GM12801 (cell line): ENCODE results near the gene ASTN1.

Experiments
- TF ChIP-seq, protein P1 (sequence below): IDR thresholded peaks from one replicate; pipeline ENCODE4 v1.5.1; 2011; ENCODE audit warnings: control low read depth; ENCODE audit not compliant: insufficient read length; ENCODE audit errors: extremely low read depth

The ASTN1 gene

DNA sequence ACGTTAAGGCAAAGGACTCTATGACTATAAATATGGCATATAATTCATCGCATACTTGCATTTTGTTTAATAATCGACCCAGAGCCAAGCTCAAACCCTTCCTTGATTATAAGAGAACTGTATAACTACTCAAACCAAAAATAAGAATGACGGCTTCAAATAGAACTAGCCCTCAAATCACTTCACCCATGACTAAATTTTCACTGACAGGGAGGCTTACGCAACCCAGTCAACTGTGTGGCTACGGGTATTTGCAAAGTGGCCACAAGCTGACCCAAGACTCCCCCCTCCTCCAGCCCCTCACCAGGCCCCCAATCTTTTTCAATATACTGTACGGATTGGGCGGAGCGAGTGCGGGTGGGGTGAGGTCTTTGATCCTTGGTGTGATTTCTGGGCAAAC lies 268.3 kb downstream of the ASTN1 start:
- TF ChIP-seq, protein P1, sequence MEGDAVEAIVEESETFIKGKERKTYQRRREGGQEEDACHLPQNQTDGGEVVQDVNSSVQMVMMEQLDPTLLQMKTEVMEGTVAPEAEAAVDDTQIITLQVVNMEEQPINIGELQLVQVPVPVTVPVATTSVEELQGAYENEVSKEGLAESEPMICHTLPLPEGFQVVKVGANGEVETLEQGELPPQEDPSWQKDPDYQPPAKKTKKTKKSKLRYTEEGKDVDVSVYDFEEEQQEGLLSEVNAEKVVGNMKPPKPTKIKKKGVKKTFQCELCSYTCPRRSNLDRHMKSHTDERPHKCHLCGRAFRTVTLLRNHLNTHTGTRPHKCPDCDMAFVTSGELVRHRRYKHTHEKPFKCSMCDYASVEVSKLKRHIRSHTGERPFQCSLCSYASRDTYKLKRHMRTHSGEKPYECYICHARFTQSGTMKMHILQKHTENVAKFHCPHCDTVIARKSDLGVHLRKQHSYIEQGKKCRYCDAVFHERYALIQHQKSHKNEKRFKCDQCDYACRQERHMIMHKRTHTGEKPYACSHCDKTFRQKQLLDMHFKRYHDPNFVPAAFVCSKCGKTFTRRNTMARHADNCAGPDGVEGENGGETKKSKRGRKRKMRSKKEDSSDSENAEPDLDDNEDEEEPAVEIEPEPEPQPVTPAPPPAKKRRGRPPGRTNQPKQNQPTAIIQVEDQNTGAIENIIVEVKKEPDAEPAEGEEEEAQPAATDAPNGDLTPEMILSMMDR, result no peak

- TF ChIP-seq, protein P1, result no peak
Measured at GRCh38 chr1:176894450-176894849, 270.1 kb downstream of the ASTN1 start.

GRCh38 chr1:176893625-176894352 lies 270.7 kb downstream of the ASTN1 start:
- TF ChIP-seq, protein P1, result no peak

GRCh38 chr1:176888471-176889032 lies 276.0 kb downstream of the ASTN1 start:
- TF ChIP-seq, protein P1, result no peak

GRCh38 chr1:176885751-176886150 lies 278.8 kb downstream of the ASTN1 start:
- TF ChIP-seq, protein P1, result no peak

DNA sequence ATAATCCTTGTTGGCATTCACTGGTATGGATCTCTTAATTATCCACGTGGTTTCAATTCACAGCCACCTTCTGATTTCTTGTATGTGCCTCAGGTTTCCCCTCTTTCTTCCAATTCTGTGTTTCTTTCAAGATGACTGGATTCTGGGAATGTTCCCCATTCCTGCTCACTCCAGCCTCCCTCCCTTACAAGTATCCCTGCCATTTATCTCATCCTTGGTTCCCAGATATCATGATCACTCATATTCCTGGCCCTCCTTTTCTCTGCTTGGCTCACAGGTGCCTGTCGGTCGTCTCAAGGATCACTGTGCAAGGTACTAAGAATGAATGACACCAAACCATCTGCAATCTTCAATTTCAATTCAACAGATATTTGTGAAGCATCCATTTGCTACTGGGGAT lies 279.2 kb downstream of the ASTN1 start:
- TF ChIP-seq, protein P1, result no peak

- TF ChIP-seq, protein P1, result no peak
Measured at GRCh38 chr1:176884911-176885310, 279.6 kb downstream of the ASTN1 start.
